CD4-positive, alpha-beta T cell (primary cell): ENCODE measurements around the gene EVI5. TPM values are rescaled to one million over a fixed set of nuclear protein-coding genes. Genes with fewer than 3 reads are reported as not detected.
"Not testable (repeated sequence)": the region's sequence is repeated elsewhere in the genome, so short reads cannot be mapped to it uniquely, and the experiment has no call there.

Experiments used
- ATAC-seq: fragments of 200-7000 bp; cut with Tn5 transposase; one replicate; pipeline ENCODE4 v1.10.0; 2022; ENCODE audit warnings: mild to moderate bottlenecking; ENCODE audit not compliant: poor library complexity
- CTCF ChIA-PET: fragments of 350-600 bp; sonication (Branson Sonifier 250); formaldehyde crosslinking; loops from one replicate; lab custom pipeline; 2021; ENCODE audit warnings: antibody characterized with exemption, inconsistent platforms; lab: Charles Lee
- POLR2A ChIA-PET: fragments of 350-600 bp; sonication (Branson Sonifier 250); formaldehyde crosslinking; loops from one replicate; lab custom pipeline; 2021; ENCODE audit warnings: antibody characterized with exemption, inconsistent platforms; lab: Charles Lee
- DNase-seq, 14 experiments: peaks; one replicate each; pipeline ENCODE4 v3.0.0-alpha.2; 2013 to 2020; ENCODE audit warnings: mixed read lengths in 2 of 14
- H3K27ac ChIP-seq, 2 donors: one replicate each; pipeline versions ENCODE4 v1.5.1 to v1.7.0; 2013; ENCODE audit warnings: low read length in 2 of 2, low read depth in 1 of 2, mild to moderate bottlenecking in 1 of 2
- H3K27me3 ChIP-seq, 2 experiments: 1 replicate in 1 of 2; 2 replicates in 1 of 2; pipeline versions ENCODE4 v1.6.1 to v1.7.0; 2013; ENCODE audit warnings: low read length in 2 of 2, control low read depth in 1 of 2, mild to moderate bottlenecking in 1 of 2, moderate library complexity in 1 of 2; ENCODE audit not compliant: insufficient read depth in 2 of 2, control insufficient read depth in 1 of 2
- H3K36me3 ChIP-seq: one replicate; pipeline ENCODE4 v1.6.1; 2013; ENCODE audit warnings: low read length, control low read depth; ENCODE audit not compliant: insufficient read depth
- H3K4me1 ChIP-seq: one replicate; pipeline ENCODE4 v1.6.1; 2013; ENCODE audit warnings: low read length, control low read depth; ENCODE audit not compliant: insufficient read depth
- H3K4me3 ChIP-seq: one replicate; pipeline ENCODE4 v1.5.1; 2013; ENCODE audit warnings: mild to moderate bottlenecking, low read length, moderate library complexity
- H3K9me3 ChIP-seq, 2 experiments: 1 replicate in 1 of 2; 2 replicates in 1 of 2; pipeline versions ENCODE4 v1.6.1 to v1.7.0; 2013; ENCODE audit warnings: low read length in 2 of 2, mild to moderate bottlenecking in 2 of 2, control low read depth in 1 of 2, moderate library complexity in 1 of 2; ENCODE audit not compliant: control insufficient read depth in 1 of 2, insufficient read depth in 1 of 2
- H3K27ac Mint-ChIP-seq: one replicate; pipeline ENCODE4 v1.8.0; 2020; ENCODE audit warnings: mixed read lengths
- H3K27me3 Mint-ChIP-seq: one replicate; pipeline ENCODE4 v1.8.0; 2021; ENCODE audit warnings: mixed read lengths
- H3K36me3 Mint-ChIP-seq: one replicate; pipeline ENCODE4 v1.8.0; 2021; ENCODE audit warnings: low read depth, mixed read lengths
- H3K4me1 Mint-ChIP-seq: one replicate; pipeline ENCODE4 v1.8.0; 2021; ENCODE audit warnings: low read depth, mixed read lengths
- H3K4me3 Mint-ChIP-seq: one replicate; pipeline ENCODE4 v1.8.0; 2020; ENCODE audit warnings: mild to moderate bottlenecking, mixed read lengths
- H3K9me3 Mint-ChIP-seq: one replicate; pipeline ENCODE4 v1.8.0; 2020; ENCODE audit warnings: mixed read lengths
- intact Hi-C, 2 experiments: fragments of 100-400 bp; cut with DNase I in 1 of 2; cut with micrococcal nuclease in 1 of 2; formaldehyde crosslinking; loops; one replicate each; pipeline versions ENCODE4 v1.15.1 to v1.9.0; 2023 to 2025; cut with DNase I, micrococcal nuclease
- total RNA-seq, 174 experiments: library from RNA in 2 of 174; stranded (reverse) in 2 of 174; gene quantifications; one replicate each; pipeline ENCODE4 v1.2.3 and lab custom pipeline; 2021 to 2026
- TF ChIP-seq, protein P1 (sequence below): fragments of 200-600 bp; IDR thresholded peaks from one replicate; pipeline ENCODE4 v1.8.0; 2022; ENCODE audit warnings: antibody characterized with exemption, mild to moderate bottlenecking

The EVI5 gene
- total RNA-seq, 2 experiments from 2014 or later, result 1.8 to 2.0 TPM

DNA sequence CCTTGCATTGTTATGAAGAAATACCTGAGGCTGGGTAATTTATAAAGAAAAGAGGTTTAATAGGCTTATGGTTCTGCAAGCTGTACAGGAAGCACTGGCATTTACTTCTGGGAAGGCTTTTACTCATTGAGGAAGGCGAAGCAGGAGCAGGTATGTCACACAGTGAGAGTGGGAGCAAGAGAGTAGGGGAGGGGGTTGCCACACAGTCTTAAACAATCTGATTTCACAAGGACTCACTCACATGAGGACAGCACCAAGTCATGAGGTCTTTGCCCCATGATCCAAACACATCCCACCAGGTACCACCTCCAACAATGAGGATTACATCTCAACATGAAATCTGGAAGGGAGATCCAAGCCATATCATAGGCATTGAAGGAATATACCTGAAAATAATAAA lies 127.2 kb downstream of the EVI5 start:
- Mint-ChIP-seq H3K27ac (no peak overlapping the region), H3K9me3 (peaks cover 21% of the 10 kb centered on the region), H3K27me3 (no peaks in the 10 kb centered on the region), H3K36me3 (peaks cover 26% of the 10 kb centered on the region), H3K4me3 (no peak overlapping the region), H3K4me1 (no peaks in the 10 kb centered on the region)
- TF ChIP-seq, protein P1, sequence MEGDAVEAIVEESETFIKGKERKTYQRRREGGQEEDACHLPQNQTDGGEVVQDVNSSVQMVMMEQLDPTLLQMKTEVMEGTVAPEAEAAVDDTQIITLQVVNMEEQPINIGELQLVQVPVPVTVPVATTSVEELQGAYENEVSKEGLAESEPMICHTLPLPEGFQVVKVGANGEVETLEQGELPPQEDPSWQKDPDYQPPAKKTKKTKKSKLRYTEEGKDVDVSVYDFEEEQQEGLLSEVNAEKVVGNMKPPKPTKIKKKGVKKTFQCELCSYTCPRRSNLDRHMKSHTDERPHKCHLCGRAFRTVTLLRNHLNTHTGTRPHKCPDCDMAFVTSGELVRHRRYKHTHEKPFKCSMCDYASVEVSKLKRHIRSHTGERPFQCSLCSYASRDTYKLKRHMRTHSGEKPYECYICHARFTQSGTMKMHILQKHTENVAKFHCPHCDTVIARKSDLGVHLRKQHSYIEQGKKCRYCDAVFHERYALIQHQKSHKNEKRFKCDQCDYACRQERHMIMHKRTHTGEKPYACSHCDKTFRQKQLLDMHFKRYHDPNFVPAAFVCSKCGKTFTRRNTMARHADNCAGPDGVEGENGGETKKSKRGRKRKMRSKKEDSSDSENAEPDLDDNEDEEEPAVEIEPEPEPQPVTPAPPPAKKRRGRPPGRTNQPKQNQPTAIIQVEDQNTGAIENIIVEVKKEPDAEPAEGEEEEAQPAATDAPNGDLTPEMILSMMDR, result no peak
- intact Hi-C loops, result no loop called here
- ChIA-PET CTCF (no interaction called here), POLR2A (no interaction called here)
- H3K27me3 ChIP-seq, result no peaks in the 10 kb centered on the region
- peaks cover 9 to 21% of the 10 kb centered on the region in 2 experiments for H3K9me3 ChIP-seq
- ATAC-seq (no peak), DNase-seq (no peak)
- no peak overlapping the region for H3K27ac ChIP-seq
- no peaks in the 10 kb centered on the region for H3K4me1 ChIP-seq
- no peaks in the 10 kb centered on the region for H3K36me3 ChIP-seq
- H3K4me3 ChIP-seq, result no peak overlapping the region

DNA sequence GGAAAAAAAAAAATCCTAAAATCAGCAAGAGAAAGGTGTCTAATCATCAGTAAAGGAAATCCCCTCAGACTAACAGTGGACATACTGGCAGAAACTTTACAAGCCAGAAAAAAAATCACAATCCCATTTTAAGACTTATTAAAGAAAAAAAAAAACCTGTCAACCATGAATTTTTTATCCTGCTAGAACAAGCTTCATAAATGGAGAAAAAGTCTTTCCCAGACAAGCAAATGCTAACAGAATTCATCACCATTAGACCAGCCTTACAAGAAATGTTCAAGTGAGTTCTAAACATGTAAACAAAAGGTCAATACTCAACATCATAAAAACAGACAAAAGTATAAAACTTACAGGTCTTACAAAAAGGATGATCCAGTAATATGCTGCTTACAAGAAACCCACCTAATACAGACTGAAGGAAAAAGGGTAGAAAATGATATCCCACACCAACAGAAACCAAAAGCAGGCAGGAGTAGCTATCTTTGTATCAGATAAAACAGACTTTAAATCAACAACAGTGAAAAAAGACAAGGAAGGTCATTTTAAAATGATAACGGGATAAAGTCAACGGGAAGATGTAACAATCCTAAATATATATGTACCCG lies 129.6 kb downstream of the EVI5 start:
- Histone ChIP-seq H3K4me1 (no peaks in the 10 kb centered on the region), H3K4me3 (no peak overlapping the region), H3K27me3 (no peaks in the 10 kb centered on the region), H3K9me3 (peaks cover 9 to 21% of the 10 kb centered on the region in 2 experiments), H3K27ac (no peak overlapping the region), H3K36me3 (no peaks in the 10 kb centered on the region)
- ChIA-PET POLR2A (no interaction called here), CTCF (no interaction called here)
- Mint-ChIP-seq H3K4me3 (no peak overlapping the region), H3K27ac (no peak overlapping the region), H3K36me3 (peaks cover 26% of the 10 kb centered on the region), H3K27me3 (no peaks in the 10 kb centered on the region), H3K4me1 (no peaks in the 10 kb centered on the region), H3K9me3 (peaks cover 24% of the 10 kb centered on the region)
- ATAC-seq (no peak), DNase-seq (no peak)
- intact Hi-C loops, result no loop called here
- TF ChIP-seq, protein P1, result no peak

- Histone ChIP-seq H3K4me3 (no peak overlapping the region), H3K27me3 (no peaks in the 10 kb centered on the region), H3K4me1 (no peaks in the 10 kb centered on the region), H3K27ac (no peak overlapping the region), H3K36me3 (no peaks in the 10 kb centered on the region), H3K9me3 (peaks cover 9 to 21% of the 10 kb centered on the region in 2 experiments)
- Mint-ChIP-seq H3K27me3 (no peaks in the 10 kb centered on the region), H3K9me3 (peaks cover 24% of the 10 kb centered on the region), H3K27ac (no peak overlapping the region), H3K36me3 (peaks cover 26% of the 10 kb centered on the region), H3K4me1 (no peaks in the 10 kb centered on the region), H3K4me3 (no peak overlapping the region)
- DNase-seq (no peak), ATAC-seq (no peak)
- intact Hi-C loops, result no loop called here
- TF ChIP-seq, protein P1, result no peak
- POLR2A ChIA-PET, result no interaction called here
- CTCF ChIA-PET, result no interaction called here
Measured at GRCh38 chr1:92653605-92654381, 131.1 kb downstream of the EVI5 start.

- H3K9me3 ChIP-seq, H3K36me3 ChIP-seq, ATAC-seq, H3K4me3 Mint-ChIP-seq, intact Hi-C loops, H3K9me3 Mint-ChIP-seq, CTCF ChIA-PET, H3K36me3 Mint-ChIP-seq, POLR2A ChIA-PET, H3K4me1 ChIP-seq, H3K27ac ChIP-seq, H3K27ac Mint-ChIP-seq, DNase-seq, H3K27me3 ChIP-seq, H3K4me3 ChIP-seq, H3K4me1 Mint-ChIP-seq, H3K27me3 Mint-ChIP-seq: not testable (repeated sequence)
Measured at GRCh38 chr1:92640686-92641085, 144.2 kb downstream of the EVI5 start.
